K562 (cell line): Measurements from ENCODE around the gene PCNX3. TPM values are rescaled to one million over a fixed set of nuclear protein-coding genes. Genes with fewer than 3 reads are reported as not detected.
A peak's percentile ranks its signal among the peaks of the same experiment; 100 is the strongest.

Experiments used
- CBX3 ChIP-seq, 2 experiments: IDR thresholded peaks; 1 replicate in 1 of 2; 2 replicates in 1 of 2; pipeline ENCODE4 v1.6.1; 2012; ENCODE audit warnings: inconsistent platforms in 2 of 2, low read length in 2 of 2, borderline replicate concordance in 1 of 2, control low read depth in 1 of 2
- HDAC8 ChIP-seq: fragments of 450-650 bp; IDR thresholded peaks from 2 replicates; pipeline ENCODE4 v1.6.1; 2016; ENCODE audit warnings: mild to moderate bottlenecking, missing genetic modification characterization, moderate library complexity, missing compliant biosample characterization
- L3MBTL2 ChIP-seq: fragments of 450-650 bp; IDR thresholded peaks from 2 replicates; pipeline ENCODE4 v1.6.1; 2016; ENCODE audit warnings: mild to moderate bottlenecking, moderate library complexity
- MEF2D ChIP-seq: conservative IDR thresholded peaks from 2 replicates; pipeline ENCODE4 v1.6.1; 2016; ENCODE audit warnings: low read depth, missing genetic modification characterization, missing compliant biosample characterization
- MYBL2 ChIP-seq, 2 experiments: fragments of 450-650 bp in 1 of 2; sonication (generic) in 1 of 2; formaldehyde crosslinking in 1 of 2; IDR thresholded peaks; 2 replicates each; pipeline versions ENCODE4 v1.6.1 to v1.8.1; 2017 to 2022; ENCODE audit warnings: borderline replicate concordance in 1 of 2, inconsistent platforms in 1 of 2, low read depth in 1 of 2, mild to moderate bottlenecking in 1 of 2, missing genetic modification reagents in 1 of 2, moderate library complexity in 1 of 2
- RBM34 ChIP-seq: fragments of 200-400 bp; formaldehyde crosslinking; IDR thresholded peaks from 2 replicates; pipeline ENCODE4 v1.6.1; 2018; ENCODE audit warnings: low read length, borderline replicate concordance; ENCODE audit not compliant: insufficient read depth
- TAF7 ChIP-seq: fragments of 450-650 bp; IDR thresholded peaks from 2 replicates; pipeline ENCODE4 v1.6.1; 2016; ENCODE audit warnings: missing genetic modification characterization, missing compliant biosample characterization
- ZNF124 ChIP-seq: sonication (generic); formaldehyde crosslinking; IDR thresholded peaks from 2 replicates; pipeline ENCODE4 v1.8.1; 2022; ENCODE audit warnings: missing genetic modification reagents
- ZNF212 ChIP-seq: fragments of 450-650 bp; formaldehyde crosslinking; IDR thresholded peaks from 2 replicates; pipeline ENCODE4 v1.4.0; 2020; ENCODE audit warnings: mild to moderate bottlenecking
- ZNF232 ChIP-seq: sonication (generic); formaldehyde crosslinking; IDR thresholded peaks from 2 replicates; pipeline ENCODE4 v1.8.0; 2022; ENCODE audit warnings: mild to moderate bottlenecking, missing genetic modification reagents
- polyA plus RNA-seq, 8 experiments: library from polyadenylated mRNA; depleted of rRNA in 4 of 8; stranded (reverse) in 5 of 8; unstranded in 3 of 8; fragments of >200 nt; fragmentation: Nextera tagmentation in 2 of 8; fragmentation: Illumina TruSeq in 1 of 8; extraction: Ambion mirVana in 2 of 8; extraction: Trizol in 1 of 8; gene quantifications; 2 replicates each; pipeline versions ENCODE4 v1.2.1 to v1.2.3, GENCODE V29; 2011 to 2014; ENCODE audit warnings: inconsistent platforms in 1 of 8, missing spikeins in 1 of 8
- total RNA-seq, 7 experiments: library from RNA; depleted of rRNA in 6 of 7; stranded (reverse); fragments of >200 nt in 6 of 7; fragmentation: Illumina TruSeq in 2 of 7; extraction: Trizol in 2 of 7; gene quantifications; 2 replicates each; pipeline versions ENCODE4 v1.2.1 to v1.2.3, GENCODE V29; 2011 to 2021; ENCODE audit warnings: low replicate concordance in 1 of 7
- TF ChIP-seq, protein P1 (sequence below): sonication (generic); formaldehyde crosslinking; IDR thresholded peaks from 2 replicates; pipeline ENCODE4 v1.8.1; 2023; ENCODE audit warnings: mild to moderate bottlenecking, missing genetic modification reagents, moderate library complexity
- TF ChIP-seq, protein P2 (sequence below), 2 experiments: fragments of 450-650 bp in 1 of 2; sonication (generic) in 1 of 2; formaldehyde crosslinking in 1 of 2; IDR thresholded peaks; 2 replicates each; pipeline versions ENCODE4 v1.7.1 to v1.9.0; 2016 to 2022; ENCODE audit warnings: inconsistent platforms in 1 of 2, mild to moderate bottlenecking in 1 of 2, missing genetic modification reagents in 1 of 2

Gene PCNX3
- total and polyA plus RNA-seq, 9 of the 15 experiments (the other 6 are each of a cell fraction or from before 2014, with no cell fraction given): 0.11 to 47.8 (median 12.8) TPM

DNA sequence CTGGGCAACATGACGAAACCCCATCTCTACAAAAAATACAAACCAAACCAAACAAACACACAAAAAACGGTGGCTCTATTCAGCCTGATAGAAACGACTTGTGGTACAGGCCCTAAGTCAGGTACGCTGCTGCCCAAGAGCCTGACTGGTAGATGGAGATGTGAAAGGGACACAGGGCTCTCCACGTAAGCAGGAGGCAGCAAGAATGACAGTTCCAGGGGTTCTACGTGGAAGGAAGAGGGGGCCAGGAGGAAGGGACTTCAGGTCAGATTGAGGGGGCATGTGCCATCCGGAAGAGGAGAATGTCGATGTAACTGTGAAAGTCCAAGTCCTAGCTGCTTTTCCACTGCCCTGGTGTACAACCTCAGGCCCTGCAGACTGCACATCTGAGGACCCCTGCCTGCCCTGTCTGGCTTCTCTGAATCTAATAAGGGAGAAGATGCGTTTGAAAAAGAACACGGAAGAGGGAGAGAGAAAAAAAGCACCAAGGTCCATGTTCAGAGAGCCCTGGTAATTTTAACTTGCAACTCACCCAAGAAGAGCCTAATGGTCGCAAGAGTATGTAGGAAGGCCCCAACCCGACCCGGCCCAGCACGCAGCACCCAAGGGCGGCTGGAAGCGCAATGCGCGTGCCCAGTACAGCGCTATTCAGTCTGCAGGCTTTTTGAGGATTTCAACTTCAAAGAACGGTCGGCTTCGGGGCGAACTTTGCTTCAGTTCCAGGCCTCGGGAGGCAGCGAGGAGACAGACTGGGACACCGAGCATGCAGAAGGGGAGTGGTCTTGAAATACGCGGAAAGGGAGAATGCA is 46.2 kb upstream of the PCNX3 start (continued):
- TF ChIP-seq RBM34 (no peak), CBX3 (IDR thresholded peaks at IDR 0.05; ENCODE audit: borderline replicate concordance in 1 of 2, low read length in 2 of 2) (peak in 1 of 2 experiments; percentile 12; a peak in 1 of 3 replicates), HDAC8 (tag) (0 out of 2 replicates have a peak, but pooled peaks have one; percentile 32), TAF7 (tag) (0 out of 2 replicates have a peak, but pooled peaks have one; percentile 24), ZNF212 (CRISPR knock-in tag) (0 out of 2 replicates have a peak, but pooled peaks have one; percentile 7), MEF2D (tag) (0 out of 2 replicates have a peak, but pooled peaks have one; percentile 46), MYBL2 (IDR thresholded peaks at IDR 0.05; ENCODE audit: low read depth) (no peak), MYBL2 (CRISPR knock-in tag; IDR thresholded peaks at IDR 0.05; ENCODE audit: borderline replicate concordance) (no peak), ZNF124 (no peak), ZNF232 (0 out of 2 replicates have a peak, but pooled peaks have one; percentile 63), L3MBTL2 (peak; percentile 96)
- TF ChIP-seq, protein P1, sequence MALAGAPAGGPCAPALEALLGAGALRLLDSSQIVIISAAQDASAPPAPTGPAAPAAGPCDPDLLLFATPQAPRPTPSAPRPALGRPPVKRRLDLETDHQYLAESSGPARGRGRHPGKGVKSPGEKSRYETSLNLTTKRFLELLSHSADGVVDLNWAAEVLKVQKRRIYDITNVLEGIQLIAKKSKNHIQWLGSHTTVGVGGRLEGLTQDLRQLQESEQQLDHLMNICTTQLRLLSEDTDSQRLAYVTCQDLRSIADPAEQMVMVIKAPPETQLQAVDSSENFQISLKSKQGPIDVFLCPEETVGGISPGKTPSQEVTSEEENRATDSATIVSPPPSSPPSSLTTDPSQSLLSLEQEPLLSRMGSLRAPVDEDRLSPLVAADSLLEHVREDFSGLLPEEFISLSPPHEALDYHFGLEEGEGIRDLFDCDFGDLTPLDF (CRISPR knock-in tag): 0 out of 2 replicates have a peak, but pooled peaks have one; percentile 52
- TF ChIP-seq, protein P2, sequence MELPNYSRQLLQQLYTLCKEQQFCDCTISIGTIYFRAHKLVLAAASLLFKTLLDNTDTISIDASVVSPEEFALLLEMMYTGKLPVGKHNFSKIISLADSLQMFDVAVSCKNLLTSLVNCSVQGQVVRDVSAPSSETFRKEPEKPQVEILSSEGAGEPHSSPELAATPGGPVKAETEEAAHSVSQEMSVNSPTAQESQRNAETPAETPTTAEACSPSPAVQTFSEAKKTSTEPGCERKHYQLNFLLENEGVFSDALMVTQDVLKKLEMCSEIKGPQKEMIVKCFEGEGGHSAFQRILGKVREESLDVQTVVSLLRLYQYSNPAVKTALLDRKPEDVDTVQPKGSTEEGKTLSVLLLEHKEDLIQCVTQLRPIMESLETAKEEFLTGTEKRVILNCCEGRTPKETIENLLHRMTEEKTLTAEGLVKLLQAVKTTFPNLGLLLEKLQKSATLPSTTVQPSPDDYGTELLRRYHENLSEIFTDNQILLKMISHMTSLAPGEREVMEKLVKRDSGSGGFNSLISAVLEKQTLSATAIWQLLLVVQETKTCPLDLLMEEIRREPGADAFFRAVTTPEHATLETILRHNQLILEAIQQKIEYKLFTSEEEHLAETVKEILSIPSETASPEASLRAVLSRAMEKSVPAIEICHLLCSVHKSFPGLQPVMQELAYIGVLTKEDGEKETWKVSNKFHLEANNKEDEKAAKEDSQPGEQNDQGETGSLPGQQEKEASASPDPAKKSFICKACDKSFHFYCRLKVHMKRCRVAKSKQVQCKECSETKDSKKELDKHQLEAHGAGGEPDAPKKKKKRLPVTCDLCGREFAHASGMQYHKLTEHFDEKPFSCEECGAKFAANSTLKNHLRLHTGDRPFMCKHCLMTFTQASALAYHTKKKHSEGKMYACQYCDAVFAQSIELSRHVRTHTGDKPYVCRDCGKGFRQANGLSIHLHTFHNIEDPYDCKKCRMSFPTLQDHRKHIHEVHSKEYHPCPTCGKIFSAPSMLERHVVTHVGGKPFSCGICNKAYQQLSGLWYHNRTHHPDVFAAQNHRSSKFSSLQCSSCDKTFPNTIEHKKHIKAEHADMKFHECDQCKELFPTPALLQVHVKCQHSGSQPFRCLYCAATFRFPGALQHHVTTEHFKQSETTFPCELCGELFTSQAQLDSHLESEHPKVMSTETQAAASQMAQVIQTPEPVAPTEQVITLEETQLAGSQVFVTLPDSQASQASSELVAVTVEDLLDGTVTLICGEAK (IDR thresholded peaks at IDR 0.05): 0 out of 2 replicates have a peak, but pooled peaks have one; percentile 38
- TF ChIP-seq, protein P2 (CRISPR knock-in tag; IDR thresholded peaks at IDR 0.05): no peak
